Ovary (tissue), 3 donors: ENCODE results near the gene SULT1C2.

Experiments
- POLR2A ChIP-seq: fragments of 450-650 bp; IDR thresholded peaks from one replicate; pipeline ENCODE4 v1.6.1; 2017; ENCODE audit warnings: antibody characterized with exemption, mild to moderate bottlenecking, moderate library complexity
- TF ChIP-seq, protein P1 (sequence below), 3 donors: fragments of 450-650 bp in 2 of 3; fragments of 200-600 bp in 1 of 3; IDR thresholded peaks; one replicate each; pipeline versions ENCODE4 v1.5.1 to v1.8.0; 2016 to 2022; ENCODE audit warnings: antibody characterized with exemption in 3 of 3, mild to moderate bottlenecking in 1 of 3
- donor health status: DM: no; HTN: no; CAD: no.

GRCh38 chr2:108239786-108240185, 48.9 kb upstream of the SULT1C2 start, which contains the start of gene SULT1C3:
- TF ChIP-seq, protein P1, sequence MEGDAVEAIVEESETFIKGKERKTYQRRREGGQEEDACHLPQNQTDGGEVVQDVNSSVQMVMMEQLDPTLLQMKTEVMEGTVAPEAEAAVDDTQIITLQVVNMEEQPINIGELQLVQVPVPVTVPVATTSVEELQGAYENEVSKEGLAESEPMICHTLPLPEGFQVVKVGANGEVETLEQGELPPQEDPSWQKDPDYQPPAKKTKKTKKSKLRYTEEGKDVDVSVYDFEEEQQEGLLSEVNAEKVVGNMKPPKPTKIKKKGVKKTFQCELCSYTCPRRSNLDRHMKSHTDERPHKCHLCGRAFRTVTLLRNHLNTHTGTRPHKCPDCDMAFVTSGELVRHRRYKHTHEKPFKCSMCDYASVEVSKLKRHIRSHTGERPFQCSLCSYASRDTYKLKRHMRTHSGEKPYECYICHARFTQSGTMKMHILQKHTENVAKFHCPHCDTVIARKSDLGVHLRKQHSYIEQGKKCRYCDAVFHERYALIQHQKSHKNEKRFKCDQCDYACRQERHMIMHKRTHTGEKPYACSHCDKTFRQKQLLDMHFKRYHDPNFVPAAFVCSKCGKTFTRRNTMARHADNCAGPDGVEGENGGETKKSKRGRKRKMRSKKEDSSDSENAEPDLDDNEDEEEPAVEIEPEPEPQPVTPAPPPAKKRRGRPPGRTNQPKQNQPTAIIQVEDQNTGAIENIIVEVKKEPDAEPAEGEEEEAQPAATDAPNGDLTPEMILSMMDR (IDR thresholded peaks at IDR 0.05) = no peak
- TF ChIP-seq POLR2A = no peak
